Activated CD8-positive, alpha-beta memory T cell treated with anti-CD3 and anti-CD28 coated beads for 24 hours (primary cell): Measurements from ENCODE around the gene ACIN1.
"Not testable (repeated sequence)": the region's sequence is repeated elsewhere in the genome, so short reads cannot be mapped to it uniquely, and the experiment has no call there.

Source experiments
- DNase-seq: peaks from one replicate; pipeline ENCODE4 v3.0.0-alpha.2; 2020

The ACIN1 gene

GRCh38 chr14:23121361-23121771 lies 26.4 kb upstream of the ACIN1 start:
- peak; percentile 62 for DNase-seq

GRCh38 chr14:23120541-23121251 lies 25.8 kb upstream of the ACIN1 start:
- peak; percentile 92 for DNase-seq

- DNase-seq: peak; percentile 81
Observed at GRCh38 chr14:23119363-23120327, 24.7 kb upstream of the ACIN1 start.

GRCh38 chr14:23118506-23119362 lies 23.8 kb upstream of the ACIN1 start, which contains the start of gene CEBPE:
Gene CEBPE, minus strand, starts transcription at chr14:23119255. Its CDS starts 164 bp downstream, at chr14:23119091.
- peak; percentile 62 for DNase-seq

GRCh38 chr14:23117371-23118020 lies 22.6 kb upstream of the ACIN1 start:
- no peak for DNase-seq

- DNase-seq: no peak
Observed at GRCh38 chr14:23115918-23116317, 21.0 kb upstream of the ACIN1 start.

GRCh38 chr14:23115039-23115731 lies 20.2 kb upstream of the ACIN1 start:
- DNase-seq: no peak

GRCh38 chr14:23114669-23115038 lies 19.7 kb upstream of the ACIN1 start:
- no peak for DNase-seq

GRCh38 chr14:23114120-23114458 lies 19.2 kb upstream of the ACIN1 start:
- DNase-seq: no peak

GRCh38 chr14:23113431-23114119 lies 18.6 kb upstream of the ACIN1 start:
- DNase-seq: no peak

- no peak for DNase-seq
Observed at GRCh38 chr14:23112359-23113178, 17.6 kb upstream of the ACIN1 start.

- DNase-seq: no peak
Observed at GRCh38 chr14:23110579-23111365, 15.8 kb upstream of the ACIN1 start.

- DNase-seq: no peak
Observed at GRCh38 chr14:23109769-23110168, 14.8 kb upstream of the ACIN1 start.

- DNase-seq: not testable (repeated sequence)
Observed at GRCh38 chr14:23108169-23108568, 13.2 kb upstream of the ACIN1 start.

- not testable (repeated sequence) for DNase-seq
Observed at GRCh38 chr14:23107620-23108019, 12.7 kb upstream of the ACIN1 start.

GRCh38 chr14:23106747-23107045 lies 11.8 kb upstream of the ACIN1 start:
- DNase-seq: no peak

- DNase-seq: peak; percentile 13
Observed at GRCh38 chr14:23105348-23105824, 10.4 kb upstream of the ACIN1 start.

- DNase-seq: no peak
Observed at GRCh38 chr14:23104591-23105347, 9.8 kb upstream of the ACIN1 start, which contains the start of gene CIROP. Gene CIROP, minus strand, starts transcription at chr14:23104989. Its CDS starts 69 bp downstream, at chr14:23104920.
